ENCODE measurements around the gene SLC5A11.

DNA sequence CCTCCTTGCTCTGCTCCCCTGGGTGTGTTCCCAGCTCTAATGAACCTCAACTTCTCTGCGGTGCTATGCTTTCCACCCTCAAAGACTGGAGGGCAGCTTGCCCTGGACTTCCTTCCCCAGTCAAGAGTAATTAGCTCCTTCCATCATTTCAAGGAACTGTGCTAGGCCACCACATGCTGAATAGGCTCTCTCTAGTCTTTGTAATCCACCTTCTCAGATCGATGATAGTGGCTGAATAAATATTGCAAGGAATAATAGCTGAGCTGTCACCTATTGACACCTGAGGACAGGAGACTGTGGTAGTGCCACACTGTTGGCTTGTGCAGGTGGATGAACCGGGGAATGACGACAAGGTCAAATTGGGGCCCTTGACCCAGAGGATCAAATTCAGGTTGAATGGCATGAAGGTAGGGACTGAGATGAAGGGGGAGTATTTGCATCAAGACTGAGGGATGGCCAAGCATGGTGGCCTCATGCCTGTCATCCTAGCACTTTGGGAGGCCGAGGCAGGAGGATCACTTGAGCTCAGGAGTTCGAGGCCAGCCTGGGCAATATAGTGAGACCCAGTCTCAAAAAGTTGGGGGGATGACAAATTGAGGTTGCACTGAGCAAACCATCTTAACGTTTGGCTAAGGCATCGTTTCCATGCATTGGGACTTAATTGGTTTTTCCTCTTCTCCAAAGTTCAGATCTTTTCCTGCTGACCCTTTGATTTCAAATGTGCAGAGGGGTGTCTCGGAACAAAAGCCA is 18.8 kb upstream of the SLC5A11 start:
- TF ChIP-seq RAD21 (IDR thresholded peaks at IDR 0.05; ENCODE audit: low read depth) (no peak), CREB1 (IDR thresholded peaks at IDR 0.05; ENCODE audit: low read depth) (no peak), TEAD4 (IDR thresholded peaks at IDR 0.05) (no peak), EP300 (IDR thresholded peaks at IDR 0.05; ENCODE audit: borderline replicate concordance) (no peak), TAF1 (IDR thresholded peaks at IDR 0.05; ENCODE audit: low read depth) (no peak), YY1 (IDR thresholded peaks at IDR 0.05; ENCODE audit: low read depth) (no peak), REST (IDR thresholded peaks at IDR 0.05; ENCODE audit: low read depth) (no peak), FOXM1 (IDR thresholded peaks at IDR 0.05; ENCODE audit: borderline replicate concordance, low read depth) (no peak), EGR1 (IDR thresholded peaks at IDR 0.05) (no peak), MAX (IDR thresholded peaks at IDR 0.05) (no peak), CEBPB (IDR thresholded peaks at IDR 0.05) (no peak)

Measured in Ishikawa (cell line).